Measurements from ENCODE around the gene UPK1A. TPM values are rescaled to one million over a fixed set of nuclear protein-coding genes. Genes with fewer than 3 reads are reported as not detected.

The UPK1A gene
- total and polyA plus RNA-seq, 10 of the 15 experiments (the other 5 are each of a cell fraction or from before 2014, with no cell fraction given), result 0.15 to 1.9 (median 0.26) TPM; not detected in 7

DNA sequence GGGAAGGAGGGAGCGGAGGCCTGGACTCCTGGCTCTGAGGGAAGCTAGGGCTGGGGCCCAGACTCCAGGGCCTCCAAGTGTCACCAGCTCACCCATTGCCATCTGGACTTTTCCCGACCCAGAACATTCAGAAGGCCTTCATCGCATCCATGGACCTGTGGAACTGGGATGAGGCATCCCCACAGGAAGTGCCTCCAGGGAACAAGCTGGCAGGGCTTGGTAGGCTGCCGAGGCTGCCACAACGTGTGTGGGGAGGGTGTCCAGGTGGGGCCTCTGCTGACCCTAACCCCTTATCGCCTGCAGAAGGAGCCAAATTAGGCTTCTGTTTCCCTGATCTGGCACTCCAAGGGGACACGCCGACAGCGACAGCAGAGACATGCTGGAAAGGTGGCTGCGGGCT lies 24.0 kb upstream of the UPK1A start (continued):
- TF ChIP-seq, protein P1, sequence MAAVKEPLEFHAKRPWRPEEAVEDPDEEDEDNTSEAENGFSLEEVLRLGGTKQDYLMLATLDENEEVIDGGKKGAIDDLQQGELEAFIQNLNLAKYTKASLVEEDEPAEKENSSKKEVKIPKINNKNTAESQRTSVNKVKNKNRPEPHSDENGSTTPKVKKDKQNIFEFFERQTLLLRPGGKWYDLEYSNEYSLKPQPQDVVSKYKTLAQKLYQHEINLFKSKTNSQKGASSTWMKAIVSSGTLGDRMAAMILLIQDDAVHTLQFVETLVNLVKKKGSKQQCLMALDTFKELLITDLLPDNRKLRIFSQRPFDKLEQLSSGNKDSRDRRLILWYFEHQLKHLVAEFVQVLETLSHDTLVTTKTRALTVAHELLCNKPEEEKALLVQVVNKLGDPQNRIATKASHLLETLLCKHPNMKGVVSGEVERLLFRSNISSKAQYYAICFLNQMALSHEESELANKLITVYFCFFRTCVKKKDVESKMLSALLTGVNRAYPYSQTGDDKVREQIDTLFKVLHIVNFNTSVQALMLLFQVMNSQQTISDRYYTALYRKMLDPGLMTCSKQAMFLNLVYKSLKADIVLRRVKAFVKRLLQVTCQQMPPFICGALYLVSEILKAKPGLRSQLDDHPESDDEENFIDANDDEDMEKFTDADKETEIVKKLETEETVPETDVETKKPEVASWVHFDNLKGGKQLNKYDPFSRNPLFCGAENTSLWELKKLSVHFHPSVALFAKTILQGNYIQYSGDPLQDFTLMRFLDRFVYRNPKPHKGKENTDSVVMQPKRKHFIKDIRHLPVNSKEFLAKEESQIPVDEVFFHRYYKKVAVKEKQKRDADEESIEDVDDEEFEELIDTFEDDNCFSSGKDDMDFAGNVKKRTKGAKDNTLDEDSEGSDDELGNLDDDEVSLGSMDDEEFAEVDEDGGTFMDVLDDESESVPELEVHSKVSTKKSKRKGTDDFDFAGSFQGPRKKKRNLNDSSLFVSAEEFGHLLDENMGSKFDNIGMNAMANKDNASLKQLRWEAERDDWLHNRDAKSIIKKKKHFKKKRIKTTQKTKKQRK (IDR thresholded peaks at IDR 0.05; ENCODE audit: low read depth, low read length), result no peak
- no peak for TF ChIP-seq RUNX3 (IDR thresholded peaks at IDR 0.05; ENCODE audit: low read length)
- no peak for TF ChIP-seq BACH1 (IDR thresholded peaks at IDR 0.05; ENCODE audit: borderline replicate concordance)
- TF ChIP-seq, protein P2, sequence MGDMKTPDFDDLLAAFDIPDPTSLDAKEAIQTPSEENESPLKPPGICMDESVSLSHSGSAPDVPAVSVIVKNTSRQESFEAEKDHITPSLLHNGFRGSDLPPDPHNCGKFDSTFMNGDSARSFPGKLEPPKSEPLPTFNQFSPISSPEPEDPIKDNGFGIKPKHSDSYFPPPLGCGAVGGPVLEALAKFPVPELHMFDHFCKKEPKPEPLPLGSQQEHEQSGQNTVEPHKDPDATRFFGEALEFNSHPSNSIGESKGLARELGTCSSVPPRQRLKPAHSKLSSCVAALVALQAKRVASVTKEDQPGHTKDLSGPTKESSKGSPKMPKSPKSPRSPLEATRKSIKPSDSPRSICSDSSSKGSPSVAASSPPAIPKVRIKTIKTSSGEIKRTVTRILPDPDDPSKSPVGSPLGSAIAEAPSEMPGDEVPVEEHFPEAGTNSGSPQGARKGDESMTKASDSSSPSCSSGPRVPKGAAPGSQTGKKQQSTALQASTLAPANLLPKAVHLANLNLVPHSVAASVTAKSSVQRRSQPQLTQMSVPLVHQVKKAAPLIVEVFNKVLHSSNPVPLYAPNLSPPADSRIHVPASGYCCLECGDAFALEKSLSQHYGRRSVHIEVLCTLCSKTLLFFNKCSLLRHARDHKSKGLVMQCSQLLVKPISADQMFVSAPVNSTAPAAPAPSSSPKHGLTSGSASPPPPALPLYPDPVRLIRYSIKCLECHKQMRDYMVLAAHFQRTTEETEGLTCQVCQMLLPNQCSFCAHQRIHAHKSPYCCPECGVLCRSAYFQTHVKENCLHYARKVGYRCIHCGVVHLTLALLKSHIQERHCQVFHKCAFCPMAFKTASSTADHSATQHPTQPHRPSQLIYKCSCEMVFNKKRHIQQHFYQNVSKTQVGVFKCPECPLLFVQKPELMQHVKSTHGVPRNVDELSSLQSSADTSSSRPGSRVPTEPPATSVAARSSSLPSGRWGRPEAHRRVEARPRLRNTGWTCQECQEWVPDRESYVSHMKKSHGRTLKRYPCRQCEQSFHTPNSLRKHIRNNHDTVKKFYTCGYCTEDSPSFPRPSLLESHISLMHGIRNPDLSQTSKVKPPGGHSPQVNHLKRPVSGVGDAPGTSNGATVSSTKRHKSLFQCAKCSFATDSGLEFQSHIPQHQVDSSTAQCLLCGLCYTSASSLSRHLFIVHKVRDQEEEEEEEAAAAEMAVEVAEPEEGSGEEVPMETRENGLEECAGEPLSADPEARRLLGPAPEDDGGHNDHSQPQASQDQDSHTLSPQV (IDR thresholded peaks at IDR 0.05), result no peak
